ENCODE results near the gene ALDH3B2. TPM values are rescaled to one million over a fixed set of nuclear protein-coding genes. Genes with fewer than 3 reads are reported as not detected.

Gene ALDH3B2
- total RNA-seq, 1 donor, result not detected

- TF ChIP-seq, protein P1, sequence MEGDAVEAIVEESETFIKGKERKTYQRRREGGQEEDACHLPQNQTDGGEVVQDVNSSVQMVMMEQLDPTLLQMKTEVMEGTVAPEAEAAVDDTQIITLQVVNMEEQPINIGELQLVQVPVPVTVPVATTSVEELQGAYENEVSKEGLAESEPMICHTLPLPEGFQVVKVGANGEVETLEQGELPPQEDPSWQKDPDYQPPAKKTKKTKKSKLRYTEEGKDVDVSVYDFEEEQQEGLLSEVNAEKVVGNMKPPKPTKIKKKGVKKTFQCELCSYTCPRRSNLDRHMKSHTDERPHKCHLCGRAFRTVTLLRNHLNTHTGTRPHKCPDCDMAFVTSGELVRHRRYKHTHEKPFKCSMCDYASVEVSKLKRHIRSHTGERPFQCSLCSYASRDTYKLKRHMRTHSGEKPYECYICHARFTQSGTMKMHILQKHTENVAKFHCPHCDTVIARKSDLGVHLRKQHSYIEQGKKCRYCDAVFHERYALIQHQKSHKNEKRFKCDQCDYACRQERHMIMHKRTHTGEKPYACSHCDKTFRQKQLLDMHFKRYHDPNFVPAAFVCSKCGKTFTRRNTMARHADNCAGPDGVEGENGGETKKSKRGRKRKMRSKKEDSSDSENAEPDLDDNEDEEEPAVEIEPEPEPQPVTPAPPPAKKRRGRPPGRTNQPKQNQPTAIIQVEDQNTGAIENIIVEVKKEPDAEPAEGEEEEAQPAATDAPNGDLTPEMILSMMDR (IDR thresholded peaks at IDR 0.05; ENCODE audit: insufficient read depth, low read length), result no peak
- no peak for DNase-seq (ENCODE audit: low read depth)
- no peak overlapping the region for H3K4me3 ChIP-seq (ENCODE audit: low read depth, low read length)
These were observed 26.2 kb downstream of the ALDH3B2 start for GRCh38 chr11:67648140-67648795.

GRCh38 chr11:67647471-67647870 is 27.0 kb downstream of the ALDH3B2 start:
- TF ChIP-seq, protein P1 (IDR thresholded peaks at IDR 0.05; ENCODE audit: insufficient read depth, low read length), result no peak
- DNase-seq (ENCODE audit: low read depth), result no peak
- H3K4me3 ChIP-seq (ENCODE audit: low read depth, low read length), result no peak overlapping the region

- DNase-seq (ENCODE audit: low read depth), result no peak
- TF ChIP-seq, protein P1 (IDR thresholded peaks at IDR 0.05; ENCODE audit: insufficient read depth, low read length), result no peak
- H3K4me3 ChIP-seq (ENCODE audit: low read depth, low read length), result no peak overlapping the region
These were observed 27.7 kb downstream of the ALDH3B2 start for GRCh38 chr11:67646535-67647336.

- no peak for DNase-seq (ENCODE audit: low read depth)
- no peak overlapping the region for H3K4me3 ChIP-seq (ENCODE audit: low read depth, low read length)
- TF ChIP-seq, protein P1 (IDR thresholded peaks at IDR 0.05; ENCODE audit: insufficient read depth, low read length), result no peak
These were observed 28.6 kb downstream of the ALDH3B2 start for GRCh38 chr11:67645521-67646461.

GRCh38 chr11:67644472-67645418 is 29.7 kb downstream of the ALDH3B2 start:
- TF ChIP-seq, protein P1 (IDR thresholded peaks at IDR 0.05; ENCODE audit: insufficient read depth, low read length), result no peak
- no peak for DNase-seq (ENCODE audit: low read depth)
- H3K4me3 ChIP-seq (ENCODE audit: low read depth, low read length), result no peak overlapping the region

Data from fibroblast of the aortic adventitia (primary cell).